Amygdala (tissue), 56 donors: Measurements from ENCODE around the gene TRIM65.

Experiments used
- DNase-seq, 56 donors: peaks; one replicate each; lab custom pipeline; 2025; lab: John Stamatoyannopoulos, UW

The TRIM65 gene

DNA sequence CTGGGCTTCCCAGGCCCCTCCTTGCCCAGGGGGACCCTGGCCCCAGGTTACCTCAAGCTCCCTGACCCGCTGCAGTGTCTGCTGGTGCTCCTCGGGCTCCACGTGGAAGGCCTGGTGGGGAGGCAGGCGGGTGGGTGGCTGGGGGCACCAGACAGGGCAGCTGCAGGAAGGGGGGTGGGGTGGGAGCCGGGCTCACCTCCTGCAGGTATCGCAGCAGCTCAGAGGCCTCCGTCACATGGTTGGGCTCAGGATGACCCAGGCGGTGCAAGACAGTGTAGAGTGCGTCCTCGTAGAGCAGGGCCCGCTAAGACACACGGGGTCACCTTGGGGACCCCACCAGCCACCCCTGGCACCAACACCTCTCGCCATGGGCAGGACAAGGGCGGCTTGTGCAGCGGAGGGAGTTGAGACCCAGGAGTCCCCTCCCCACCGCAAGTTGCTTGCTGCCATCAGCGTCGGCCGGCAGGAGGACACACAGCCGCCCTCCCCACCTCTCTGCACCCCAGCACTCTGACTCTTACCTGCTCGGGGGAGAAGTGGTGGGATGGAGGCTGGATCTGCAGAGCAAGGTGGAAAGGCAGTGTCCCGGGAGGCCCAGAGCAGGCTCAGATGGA, 53.7 kb downstream of the TRIM65 start:
- no peak for DNase-seq

DNA sequence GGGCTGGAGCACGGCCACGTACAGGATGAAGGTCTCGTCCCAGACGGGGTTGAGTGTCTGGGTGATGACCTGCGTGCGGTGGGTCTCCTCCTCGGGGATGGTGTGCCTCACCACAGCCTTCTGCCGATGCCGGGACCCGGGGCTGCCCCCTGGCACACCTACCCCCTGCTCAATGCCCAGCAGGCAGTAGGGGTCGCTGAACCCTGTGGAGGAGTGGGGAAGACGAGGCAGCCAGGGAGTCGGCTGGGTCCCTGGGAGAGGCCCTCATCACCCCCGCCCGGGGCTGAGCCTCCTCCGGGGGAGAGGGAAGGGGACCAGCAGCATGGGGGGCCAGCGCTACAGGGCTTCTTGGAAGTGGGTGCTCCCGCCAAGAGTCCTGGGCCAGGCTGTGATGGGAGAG, 54.3 kb downstream of the TRIM65 start:
- DNase-seq: no peak

DNA sequence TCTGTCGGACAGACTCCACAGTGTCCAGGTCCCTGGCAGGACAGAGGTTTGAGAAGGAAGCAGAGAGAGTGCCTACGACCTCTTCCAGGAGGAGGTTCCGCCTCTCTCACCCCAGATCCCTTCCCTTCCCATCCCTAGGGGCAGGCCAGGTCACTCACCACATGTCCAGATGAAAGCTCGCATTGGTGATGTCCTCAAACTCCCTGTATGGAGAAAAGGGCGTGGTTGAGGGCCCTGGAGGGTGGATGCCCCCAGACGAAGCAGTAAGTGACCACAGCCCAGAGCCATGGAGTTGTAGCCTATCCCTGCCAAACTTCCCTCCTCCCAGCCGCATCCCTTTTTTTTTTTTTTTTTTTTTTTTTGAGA, 56.0 kb downstream of the TRIM65 start:
- DNase-seq: no peak

GRCh38 chr17:75839942-75840798, 56.6 kb downstream of the TRIM65 start:
- DNase-seq: no peak
